GM18508 (cell line): Measurements from ENCODE around the gene ITGB5.
"Not testable (repeated sequence)": the region's sequence is repeated elsewhere in the genome, so short reads cannot be mapped to it uniquely, and the experiment has no call there.

Source experiments
- ATAC-seq: cut with Tn5 transposase; IDR thresholded peaks from one replicate; pipeline ENCODE4 v1.9.1; 2021; ENCODE audit warnings: moderate number of reproducible peaks; ENCODE audit not compliant: insufficient read depth, unreplicated experiment

ITGB5 gene

DNA sequence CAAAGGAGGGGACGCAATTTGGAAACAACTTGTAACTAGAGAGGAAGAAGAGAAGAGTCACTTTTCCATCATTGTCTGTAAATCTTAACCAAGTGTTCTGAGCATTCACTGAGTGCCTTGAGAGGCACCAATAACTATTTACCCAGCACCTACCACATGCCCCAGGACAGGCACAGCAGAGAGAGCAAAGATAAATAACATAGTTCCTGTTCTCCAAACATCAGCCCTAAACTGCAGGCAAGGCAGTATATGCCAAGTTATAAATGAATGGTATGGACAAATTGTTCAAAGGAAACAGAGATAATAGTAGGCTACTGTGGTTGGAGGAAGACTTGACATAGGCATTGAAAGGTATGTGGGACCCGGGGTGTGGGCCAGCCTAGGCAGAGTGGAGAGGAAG is 45.6 kb downstream of the ITGB5 start:
- ATAC-seq: no peak

DNA sequence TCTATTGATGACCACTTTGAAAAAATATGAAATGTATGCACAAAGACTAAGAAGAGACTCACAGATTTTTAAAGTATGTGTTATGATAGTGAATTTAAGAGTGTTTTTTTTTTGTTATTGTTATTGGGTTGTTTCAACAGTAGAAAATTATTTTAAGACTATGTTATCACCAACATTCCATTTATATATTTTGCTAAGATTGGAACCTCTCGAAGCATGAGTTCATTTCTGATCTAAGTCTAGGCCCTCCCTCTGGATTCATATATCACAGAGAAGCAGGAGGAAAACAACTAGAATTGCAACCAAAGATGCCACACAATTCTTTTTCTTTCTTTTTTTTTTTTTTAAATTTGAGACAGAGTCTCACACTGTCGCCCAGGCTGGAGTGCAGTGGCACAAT is 46.8 kb downstream of the ITGB5 start:
- ATAC-seq: no peak

DNA sequence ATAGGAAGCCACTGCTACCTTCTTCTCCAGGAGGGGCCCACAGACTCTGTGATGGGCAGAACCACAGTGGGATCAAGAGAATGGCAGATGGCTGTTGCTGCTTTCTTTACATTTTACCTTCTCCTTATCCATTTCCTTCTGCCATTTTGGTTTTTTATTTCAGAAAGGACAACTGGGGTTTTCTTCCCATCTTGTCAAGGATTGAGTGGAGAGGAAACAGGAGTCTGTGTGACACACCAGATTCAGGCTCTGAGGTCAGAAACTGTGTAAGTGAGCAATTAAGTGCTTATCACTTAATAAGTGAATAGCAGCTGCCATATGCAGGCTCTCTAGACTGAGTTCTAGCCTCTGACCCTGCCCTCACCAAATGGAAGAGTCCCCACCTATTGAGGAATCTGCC is 47.3 kb downstream of the ITGB5 start:
- no peak for ATAC-seq

GRCh38 chr3:124838963-124839362 is 48.2 kb downstream of the ITGB5 start:
- no peak for ATAC-seq

DNA sequence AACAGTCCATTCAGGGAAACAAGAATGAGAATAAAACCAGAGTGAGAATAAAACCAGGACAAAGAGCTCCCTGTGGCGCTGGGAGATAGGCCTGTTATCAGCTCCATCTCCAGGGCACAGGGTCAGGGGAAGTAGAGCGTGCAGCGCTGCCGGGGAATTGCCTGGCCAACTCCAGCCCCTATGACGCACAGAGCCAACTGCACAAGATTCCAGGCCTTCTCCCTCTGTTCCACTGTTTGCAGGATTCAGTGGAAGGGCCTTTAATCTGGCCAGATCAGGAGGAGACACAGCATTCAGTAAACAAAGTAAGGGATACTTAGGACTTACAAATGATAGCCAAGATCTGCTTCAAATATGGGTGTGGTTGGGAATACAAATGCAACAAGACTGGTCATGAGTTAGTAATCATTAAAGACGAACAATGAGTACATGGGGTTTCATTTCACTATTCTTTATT is 49.4 kb downstream of the ITGB5 start:
- no peak for ATAC-seq

DNA sequence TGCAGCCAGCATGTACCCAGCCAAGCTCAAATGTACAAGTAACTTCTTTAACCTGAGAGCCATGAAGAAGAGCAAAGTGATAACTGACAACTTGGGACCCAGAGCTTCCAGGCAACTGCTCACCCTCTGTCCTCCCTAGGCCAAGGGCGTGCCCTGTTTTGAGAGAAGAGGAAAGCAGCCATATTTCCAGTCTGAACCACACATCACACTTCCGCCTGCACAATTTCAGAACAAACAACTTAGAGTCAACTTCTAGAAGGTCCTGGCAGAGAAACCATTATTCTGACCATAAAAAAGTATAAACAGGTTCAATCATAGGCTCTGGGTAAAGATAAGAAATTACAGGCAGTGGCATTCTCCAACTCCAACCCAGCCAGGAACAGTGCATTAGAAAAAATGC is 50.1 kb downstream of the ITGB5 start:
- no peak for ATAC-seq

GRCh38 chr3:124836448-124836847 is 50.7 kb downstream of the ITGB5 start:
- no peak for ATAC-seq

- peak; percentile 70 for ATAC-seq
Measured at GRCh38 chr3:124834723-124835718, 52.1 kb downstream of the ITGB5 start.

- no peak for ATAC-seq
Measured at GRCh38 chr3:124833710-124834332, 53.3 kb downstream of the ITGB5 start.

- ATAC-seq: no peak
Measured at GRCh38 chr3:124832782-124833709, 54.1 kb downstream of the ITGB5 start.

DNA sequence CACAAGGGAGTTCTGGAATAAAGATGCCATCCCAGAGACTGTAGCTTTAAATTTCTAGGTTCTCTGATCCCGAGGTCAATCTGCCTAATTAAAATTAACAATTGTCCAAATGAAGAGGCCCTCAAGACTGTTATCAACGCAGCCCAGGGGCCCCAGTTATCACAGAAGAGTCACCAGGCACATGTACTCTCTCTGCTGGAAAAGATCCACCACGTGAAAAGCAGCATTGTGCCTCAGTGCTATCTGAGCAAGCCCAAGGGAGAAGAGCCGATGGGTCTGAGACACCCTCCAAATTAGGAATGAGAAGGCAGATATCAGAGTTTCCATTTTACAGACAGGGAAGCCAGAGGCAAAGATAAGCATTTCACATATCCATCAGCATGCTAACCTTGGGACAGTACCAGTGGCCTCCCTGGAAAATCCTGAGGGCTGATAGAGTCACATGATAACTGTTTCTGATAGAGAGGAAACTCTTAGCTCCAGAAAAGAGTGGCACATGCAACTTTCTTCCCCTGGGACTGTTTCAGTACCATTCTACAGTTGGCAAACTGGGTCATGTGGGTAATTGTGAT is 55.5 kb downstream of the ITGB5 start:
- ATAC-seq: no peak

GRCh38 chr3:124829819-124830554 is 57.2 kb downstream of the ITGB5 start:
- ATAC-seq: no peak

GRCh38 chr3:124829178-124829818 is 57.9 kb downstream of the ITGB5 start:
- no peak for ATAC-seq

DNA sequence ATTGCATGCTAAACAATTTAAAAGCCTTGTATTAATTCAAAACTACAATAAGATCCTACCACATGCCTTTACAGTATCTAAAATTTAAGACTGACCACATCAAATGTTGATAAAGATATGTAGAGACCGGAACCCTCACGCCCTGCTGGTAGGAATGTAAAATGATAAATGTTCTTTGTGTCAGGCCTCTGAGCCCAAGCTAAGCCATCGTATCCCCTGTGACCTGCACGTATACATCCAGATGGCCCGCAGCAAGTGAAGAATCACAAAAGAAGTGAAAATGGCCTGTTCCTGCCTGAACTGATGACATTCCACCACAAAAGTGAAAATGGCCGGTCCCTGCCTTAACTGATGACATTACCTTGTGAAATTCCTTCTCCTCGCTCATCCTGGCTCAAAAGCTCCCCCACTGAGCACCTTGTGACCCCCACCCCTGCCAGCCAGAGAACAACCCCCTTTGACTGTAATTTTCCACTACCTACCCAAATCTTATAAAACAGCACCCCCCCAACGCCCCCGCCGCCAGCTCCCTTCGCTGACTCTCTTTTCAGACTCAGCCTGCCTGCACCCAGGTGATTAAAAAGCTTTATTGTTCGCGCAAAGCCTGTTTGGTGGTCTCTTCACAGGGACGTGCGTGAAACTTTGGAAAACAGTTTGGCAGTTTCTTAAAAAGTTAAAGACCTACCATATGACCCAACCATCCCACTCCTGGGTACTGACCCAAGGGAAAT is 59.5 kb downstream of the ITGB5 start:
- ATAC-seq: not testable (repeated sequence)

DNA sequence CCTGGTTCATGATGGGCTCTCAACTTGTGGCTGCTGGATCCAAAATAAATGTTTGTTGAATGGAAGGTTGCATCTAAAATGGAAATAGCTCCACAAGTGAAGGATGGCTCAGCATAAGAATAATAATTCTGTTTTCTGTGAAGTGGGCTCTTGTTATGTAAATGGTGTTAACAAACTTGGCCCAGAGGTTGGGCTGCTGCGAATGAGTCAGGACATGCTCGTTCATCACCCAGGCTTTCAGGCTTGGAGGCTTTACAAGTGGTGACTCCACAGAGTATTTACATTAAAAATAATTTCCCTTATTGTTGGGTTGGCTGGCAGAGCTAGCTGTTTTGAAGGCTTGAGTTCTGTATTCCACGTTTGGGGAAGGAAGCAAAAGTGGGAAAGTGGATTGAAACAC is 60.5 kb downstream of the ITGB5 start:
- ATAC-seq: no peak

DNA sequence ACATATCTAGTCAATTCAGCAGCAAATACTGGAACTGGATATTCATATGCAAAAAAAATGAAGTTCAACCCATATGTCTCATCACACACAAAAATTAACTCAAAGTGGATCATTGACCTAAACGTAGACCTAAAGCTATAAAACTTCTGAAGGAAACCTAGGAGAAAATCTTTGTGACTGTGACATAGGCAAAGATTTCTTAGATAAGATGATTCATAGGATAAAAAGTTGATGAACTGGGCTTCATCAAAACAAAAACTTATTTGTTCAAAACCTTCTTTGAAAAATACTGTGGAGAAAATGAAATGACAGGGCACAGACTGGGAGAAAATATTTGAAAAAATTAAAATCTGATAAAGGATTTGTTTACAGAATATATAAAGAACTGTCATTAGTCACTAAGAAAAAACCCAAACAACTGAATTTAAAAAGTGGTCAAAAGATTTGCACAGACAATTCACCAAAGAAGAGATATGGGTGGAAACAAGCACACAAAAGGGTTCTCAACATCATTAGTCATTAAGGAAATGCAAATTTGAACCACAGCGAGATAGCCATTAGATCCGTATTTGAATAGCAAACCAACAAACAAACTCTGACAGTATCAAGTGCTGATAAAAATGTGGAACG is 62.8 kb downstream of the ITGB5 start:
- no peak for ATAC-seq

DNA sequence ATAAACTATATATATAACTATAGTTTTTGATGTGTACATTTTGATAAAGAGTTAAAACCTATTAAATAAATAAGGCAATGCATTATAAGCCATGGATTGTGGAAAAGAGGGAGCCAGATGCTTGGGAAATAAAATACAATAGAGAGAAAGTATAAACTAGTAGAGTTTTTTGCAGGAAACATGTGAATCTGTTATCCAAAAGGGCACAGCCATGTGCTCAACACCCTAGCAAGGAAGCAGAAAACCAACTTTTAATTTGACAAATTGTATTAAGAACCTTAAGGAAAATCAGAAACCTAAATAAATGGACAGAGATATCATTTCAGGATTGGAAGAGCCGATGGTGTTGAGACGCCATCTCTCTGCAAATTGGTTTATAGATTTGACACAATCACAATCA is 63.5 kb downstream of the ITGB5 start:
- ATAC-seq: no peak

- no peak for ATAC-seq
Measured at GRCh38 chr3:124823206-124823605, 64.0 kb downstream of the ITGB5 start.
